PC-3 (cell line): ENCODE data around the gene SLC34A3. TPM values are rescaled to one million over a fixed set of nuclear protein-coding genes. Genes with fewer than 3 reads are reported as not detected.

Experiments
- ATAC-seq: fragments of 200-7000 bp; cut with Tn5 transposase; 2 replicates; pipeline ENCODE4 v1.9.1; 2020; ENCODE audit warnings: mild to moderate bottlenecking, moderate library complexity
- BruUV-seq: library from RNA; stranded (reverse); fragments of 400-500 nt; replicated peaks from 2 replicates; lab custom pipeline; 2021; lab: Mats Ljungman, UMichigan
- CTCF ChIA-PET: fragments of 300-600 bp; sonication (Branson Sonifier 250); formaldehyde crosslinking; loops from one replicate; lab custom pipeline; 2022; ENCODE audit warnings: antibody characterized with exemption; lab: Charles Lee
- POLR2A ChIA-PET: fragments of 300-600 bp; sonication (Branson Sonifier 250); formaldehyde crosslinking; loops from one replicate; lab custom pipeline; 2022; ENCODE audit warnings: antibody characterized with exemption; ENCODE audit not compliant: unreplicated experiment; lab: Charles Lee
- DNase-seq: peaks from one replicate; pipeline ENCODE4 v3.0.0-alpha.2; 2015
- H2AFZ ChIP-seq: fragments of 300-600 bp; sonication (generic); 2 replicates; pipeline ENCODE4 v1.6.0; 2016; ENCODE audit warnings: antibody characterized with exemption, low read length
- H3F3A ChIP-seq: fragments of 300-600 bp; sonication (generic); one replicate; pipeline ENCODE4 v1.6.0; 2017; ENCODE audit warnings: antibody characterized with exemption, low read length, control low read depth, mild to moderate bottlenecking; ENCODE audit not compliant: unreplicated experiment
- H3K27ac ChIP-seq: fragments of 300-600 bp; sonication (generic); 2 replicates; pipeline ENCODE4 v1.5.1; 2016; ENCODE audit warnings: mild to moderate bottlenecking, low read length
- H3K27me3 ChIP-seq: fragments of 300-600 bp; sonication (generic); 2 replicates; pipeline ENCODE4 v1.6.1; 2016; ENCODE audit warnings: low read length, mixed read lengths
- H3K36me3 ChIP-seq: fragments of 300-600 bp; sonication (generic); 2 replicates; pipeline ENCODE4 v1.6.1; 2016; ENCODE audit warnings: low read depth, mixed run types, low read length, mixed read lengths
- H3K4me1 ChIP-seq: fragments of 300-600 bp; sonication (generic); 2 replicates; pipeline ENCODE4 v1.5.1; 2016; ENCODE audit warnings: low read length; ENCODE audit not compliant: insufficient read depth
- H3K4me2 ChIP-seq: fragments of 300-600 bp; sonication (generic); 2 replicates; pipeline ENCODE4 v1.6.0; 2016; ENCODE audit warnings: low read length
- H3K4me3 ChIP-seq: fragments of 300-600 bp; sonication (generic); 2 replicates; pipeline ENCODE4 v1.5.1; 2016; ENCODE audit warnings: mild to moderate bottlenecking, low read length, mixed read lengths
- H3K79me2 ChIP-seq: fragments of 300-600 bp; sonication (generic); 2 replicates; pipeline ENCODE4 v1.6.1; 2017; ENCODE audit warnings: low read length, mixed read lengths
- H3K9ac ChIP-seq: fragments of 300-600 bp; sonication (generic); 2 replicates; pipeline ENCODE4 v1.6.0; 2016; ENCODE audit warnings: mild to moderate bottlenecking, low read length
- H3K9me2 ChIP-seq: fragments of 300-600 bp; sonication (generic); replicated peaks from 2 replicates; pipeline ENCODE4 v1.6.1; 2016; ENCODE audit warnings: mixed run types, low read length, mixed read lengths
- H3K9me3 ChIP-seq: fragments of 300-600 bp; sonication (generic); 2 replicates; pipeline ENCODE4 v1.6.1; 2016; ENCODE audit warnings: low read length, mixed read lengths
- H4K20me1 ChIP-seq: fragments of 300-600 bp; sonication (generic); 2 replicates; pipeline ENCODE4 v1.6.1; 2016; ENCODE audit warnings: low read length, mixed read lengths
- EZH2 ChIP-seq: fragments of 300-600 bp; sonication (generic); IDR thresholded peaks from one replicate; pipeline ENCODE4 v1.6.1; 2017; ENCODE audit warnings: antibody characterized with exemption, mild to moderate bottlenecking, low read length; ENCODE audit not compliant: unreplicated experiment
- EZH2phosphoT487 ChIP-seq: fragments of 300-600 bp; sonication (generic); IDR thresholded peaks from 2 replicates; pipeline ENCODE4 v1.6.1; 2018; ENCODE audit warnings: mild to moderate bottlenecking, antibody characterized with exemption, low read length, borderline replicate concordance
- intact Hi-C: fragments of 100-400 bp; cut with micrococcal nuclease; formaldehyde crosslinking; loops from 2 replicates; pipeline ENCODE4 v1.9.0; 2023
- total RNA-seq: library from RNA; depleted of rRNA; stranded (reverse); fragments of >200 nt; gene quantifications from 2 replicates; pipeline ENCODE4 v1.2.3, GENCODE V29; 2014
- TF ChIP-seq, protein P1 (sequence below): fragments of 300-600 bp; sonication (generic); conservative IDR thresholded peaks from 2 replicates; pipeline ENCODE4 v1.5.1; 2017; ENCODE audit warnings: antibody characterized with exemption, low read depth, mild to moderate bottlenecking, low read length

Gene SLC34A3
- total RNA-seq, 1 experiment from 2014 or later: 1.5 TPM

DNA sequence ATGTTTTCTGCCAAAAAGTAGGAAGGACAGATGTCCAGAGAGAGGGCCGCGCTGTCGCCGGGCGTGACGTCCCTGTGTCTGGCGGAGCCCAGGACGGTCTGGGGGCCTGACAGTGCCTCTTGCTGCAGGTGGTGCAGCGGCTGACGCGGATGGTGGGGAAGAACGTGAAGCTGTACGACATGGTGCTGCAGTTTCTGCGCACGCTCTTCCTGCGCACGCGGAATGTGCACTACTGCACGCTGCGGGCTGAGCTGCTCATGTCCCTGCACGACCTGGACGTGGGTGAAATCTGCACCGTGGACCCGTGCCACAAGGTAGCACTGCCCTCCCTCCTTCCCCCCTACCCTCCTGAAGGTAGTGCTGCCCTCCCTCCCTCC is 32.2 kb downstream of the SLC34A3 start:
- TF ChIP-seq, protein P1, sequence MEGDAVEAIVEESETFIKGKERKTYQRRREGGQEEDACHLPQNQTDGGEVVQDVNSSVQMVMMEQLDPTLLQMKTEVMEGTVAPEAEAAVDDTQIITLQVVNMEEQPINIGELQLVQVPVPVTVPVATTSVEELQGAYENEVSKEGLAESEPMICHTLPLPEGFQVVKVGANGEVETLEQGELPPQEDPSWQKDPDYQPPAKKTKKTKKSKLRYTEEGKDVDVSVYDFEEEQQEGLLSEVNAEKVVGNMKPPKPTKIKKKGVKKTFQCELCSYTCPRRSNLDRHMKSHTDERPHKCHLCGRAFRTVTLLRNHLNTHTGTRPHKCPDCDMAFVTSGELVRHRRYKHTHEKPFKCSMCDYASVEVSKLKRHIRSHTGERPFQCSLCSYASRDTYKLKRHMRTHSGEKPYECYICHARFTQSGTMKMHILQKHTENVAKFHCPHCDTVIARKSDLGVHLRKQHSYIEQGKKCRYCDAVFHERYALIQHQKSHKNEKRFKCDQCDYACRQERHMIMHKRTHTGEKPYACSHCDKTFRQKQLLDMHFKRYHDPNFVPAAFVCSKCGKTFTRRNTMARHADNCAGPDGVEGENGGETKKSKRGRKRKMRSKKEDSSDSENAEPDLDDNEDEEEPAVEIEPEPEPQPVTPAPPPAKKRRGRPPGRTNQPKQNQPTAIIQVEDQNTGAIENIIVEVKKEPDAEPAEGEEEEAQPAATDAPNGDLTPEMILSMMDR: no peak
- no peak for TF ChIP-seq EZH2
- no peak for TF ChIP-seq EZH2phosphoT487
- intact Hi-C loops: no loop called here
- Histone ChIP-seq H3F3A (no peaks in the 10 kb centered on the region), H3K9me2 (no peaks in the 10 kb centered on the region), H3K4me2 (no peak overlapping the region), H4K20me1 (no peaks in the 10 kb centered on the region), H3K4me1 (no peaks in the 10 kb centered on the region), H3K27me3 (no peaks in the 10 kb centered on the region), H3K9me3 (no peaks in the 10 kb centered on the region), H3K27ac (no peak overlapping the region), H3K79me2 (no peaks in the 10 kb centered on the region), H2AFZ (no peak overlapping the region), H3K9ac (no peak overlapping the region), H3K4me3 (no peak overlapping the region), H3K36me3 (peaks cover 6% of the 10 kb centered on the region; the same call in 1 of the 2 replicates)
- POLR2A ChIA-PET: no interaction called here
- DNase-seq (no peak), ATAC-seq (no peak)
- CTCF ChIA-PET: no interaction called here
- BruUV-seq: no TSS peak

DNA sequence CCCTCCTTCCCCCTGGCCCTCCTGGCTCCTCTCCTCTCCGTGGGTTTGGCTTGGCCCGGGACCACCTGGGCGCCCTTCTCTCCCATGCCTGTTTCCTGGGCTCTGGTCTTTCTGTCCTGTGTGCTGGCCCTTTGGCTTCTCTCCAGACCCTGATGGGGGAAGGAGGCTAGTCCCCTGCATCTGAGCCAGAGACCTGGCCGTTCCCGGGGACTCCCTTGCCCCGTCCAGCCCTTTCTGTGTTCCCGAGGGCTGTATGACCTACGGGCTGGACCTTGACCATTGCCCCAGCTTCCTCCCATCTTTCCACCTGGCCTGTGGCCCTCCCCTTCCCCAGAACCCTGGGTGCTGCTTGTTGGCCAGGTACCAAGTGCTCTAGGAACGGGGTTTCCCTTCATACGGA is 32.8 kb downstream of the SLC34A3 start:
- Histone ChIP-seq H3K9ac (no peak overlapping the region), H4K20me1 (no peaks in the 10 kb centered on the region), H3K36me3 (peaks cover 6% of the 10 kb centered on the region; the same call in 1 of the 2 replicates), H3F3A (no peaks in the 10 kb centered on the region), H3K27ac (no peak overlapping the region), H3K9me2 (no peaks in the 10 kb centered on the region), H3K79me2 (no peaks in the 10 kb centered on the region), H3K4me1 (no peaks in the 10 kb centered on the region), H3K27me3 (no peaks in the 10 kb centered on the region), H3K9me3 (no peaks in the 10 kb centered on the region), H3K4me3 (no peak overlapping the region), H3K4me2 (no peak overlapping the region), H2AFZ (no peak overlapping the region)
- ChIA-PET CTCF (no interaction called here), POLR2A (no interaction called here)
- DNase-seq (no peak), ATAC-seq (no peak)
- intact Hi-C loops: no loop called here
- no TSS peak for BruUV-seq
- TF ChIP-seq, protein P1: no peak
- TF ChIP-seq EZH2: no peak
- TF ChIP-seq EZH2phosphoT487: no peak

DNA sequence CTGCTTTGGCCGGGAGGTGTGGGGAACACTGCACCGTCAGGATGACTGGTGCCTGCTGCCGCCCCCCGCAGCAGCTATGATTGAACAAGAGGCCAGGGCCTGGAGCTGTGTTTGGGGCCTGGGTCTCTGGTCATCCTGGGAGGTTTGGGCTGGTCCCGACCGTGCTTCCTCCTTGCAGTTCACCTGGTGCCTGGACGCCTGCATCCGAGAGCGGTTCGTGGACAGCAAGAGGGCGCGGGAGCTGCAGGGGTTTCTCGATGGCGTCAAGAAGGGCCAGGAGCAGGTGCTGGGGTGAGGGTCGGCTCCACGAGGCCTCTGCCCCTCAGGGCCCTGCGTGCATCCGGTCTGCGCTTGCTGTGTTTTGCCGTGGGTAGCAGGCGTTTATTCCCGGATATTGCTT is 33.4 kb downstream of the SLC34A3 start:
- Histone ChIP-seq H2AFZ (no peak overlapping the region), H3K4me1 (no peaks in the 10 kb centered on the region), H3K9me3 (no peaks in the 10 kb centered on the region), H3K36me3 (0 out of 2 replicates have a peak, but pooled peaks cover 6% of the 10 kb centered on the region), H3K4me3 (no peak overlapping the region), H3K79me2 (no peaks in the 10 kb centered on the region), H3K9me2 (no peaks in the 10 kb centered on the region), H3K4me2 (no peak overlapping the region), H3F3A (no peaks in the 10 kb centered on the region), H3K9ac (no peak overlapping the region), H4K20me1 (no peaks in the 10 kb centered on the region), H3K27ac (no peak overlapping the region), H3K27me3 (no peaks in the 10 kb centered on the region)
- intact Hi-C loops: no loop called here
- CTCF ChIA-PET: no interaction called here
- TF ChIP-seq, protein P1: no peak
- TF ChIP-seq EZH2 (no peak), EZH2phosphoT487 (no peak)
- BruUV-seq: no TSS peak
- ATAC-seq (no peak), DNase-seq (no peak)
- POLR2A ChIA-PET: no interaction called here
